Kidney glomerular epithelial cell (primary cell): ENCODE data around the gene KRT80.

ENCODE experiments used
- DNase-seq: peaks from one replicate; lab custom pipeline; 2025; lab: John Stamatoyannopoulos, UW

Gene KRT80

DNA sequence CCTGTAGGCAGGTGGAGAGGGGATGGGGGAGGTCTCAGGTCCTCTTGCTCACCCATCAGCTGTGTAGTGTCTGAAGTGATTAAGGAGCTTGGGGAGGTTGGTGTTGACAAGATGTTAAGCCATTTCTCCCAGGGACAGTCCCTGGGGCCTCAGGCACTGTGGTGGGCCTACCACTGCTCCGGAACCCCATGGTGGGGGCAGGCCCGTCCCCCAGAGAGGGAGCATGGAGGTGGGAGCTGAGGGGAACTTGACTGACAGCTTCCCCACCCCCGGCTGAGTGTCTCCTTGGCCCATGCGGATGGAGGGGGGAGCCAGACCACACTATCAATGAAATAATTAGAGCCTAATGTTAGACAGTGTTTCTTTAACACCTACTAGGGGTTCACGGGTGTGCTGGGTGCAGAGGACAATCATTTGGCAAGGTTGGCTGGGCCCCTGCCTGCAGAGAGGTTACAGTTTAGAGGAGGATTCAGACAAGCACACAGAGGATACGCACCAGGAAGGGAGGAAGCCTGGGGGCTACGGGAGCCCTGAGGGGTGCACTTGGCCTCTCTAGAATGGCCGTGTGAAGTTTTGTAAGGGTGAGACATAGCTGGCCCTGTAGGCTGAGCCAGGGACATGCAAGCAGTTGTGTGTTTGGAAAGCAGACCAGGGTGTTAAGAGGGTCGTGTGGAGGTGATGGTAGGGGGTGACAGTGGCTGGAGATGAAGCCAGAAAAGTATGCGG, 19.3 kb upstream of the KRT80 start:
- no peak for DNase-seq

DNA sequence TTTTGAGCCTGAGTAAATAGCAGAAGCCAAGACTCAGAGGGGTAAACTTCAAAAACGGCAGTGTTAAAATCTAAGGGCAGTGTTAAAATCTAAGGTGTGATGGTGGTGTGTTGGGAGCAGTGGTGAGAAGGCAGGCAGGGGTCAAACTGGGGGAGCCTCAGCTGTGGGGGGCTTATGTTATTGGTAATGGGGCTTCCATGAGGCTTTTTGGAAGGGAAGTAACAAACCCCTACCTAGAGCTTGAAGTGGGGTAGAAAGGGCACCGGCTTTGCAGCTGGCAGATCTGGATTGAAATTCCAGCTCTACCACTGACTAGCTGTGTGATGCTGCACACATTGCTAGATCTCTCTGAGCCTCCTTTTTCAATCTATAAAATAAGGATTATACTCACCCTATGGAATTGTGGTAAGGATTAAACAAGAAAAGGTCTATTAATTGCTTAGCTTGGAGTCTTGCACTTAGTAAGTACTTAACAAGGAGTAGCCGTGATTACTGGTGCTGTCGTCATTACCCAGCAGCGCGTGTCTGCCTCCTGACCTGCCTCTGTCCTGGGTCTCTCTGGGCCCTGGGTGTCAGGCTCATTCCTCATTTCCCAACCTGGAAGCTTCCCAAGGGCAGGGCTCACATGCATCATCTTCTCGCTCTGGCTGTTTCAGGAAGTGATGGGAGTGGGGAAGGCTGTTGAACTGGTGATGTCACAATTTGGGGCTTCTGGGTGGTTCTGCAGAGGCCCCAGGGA, 18.5 kb upstream of the KRT80 start:
- DNase-seq: peak; percentile 33

DNA sequence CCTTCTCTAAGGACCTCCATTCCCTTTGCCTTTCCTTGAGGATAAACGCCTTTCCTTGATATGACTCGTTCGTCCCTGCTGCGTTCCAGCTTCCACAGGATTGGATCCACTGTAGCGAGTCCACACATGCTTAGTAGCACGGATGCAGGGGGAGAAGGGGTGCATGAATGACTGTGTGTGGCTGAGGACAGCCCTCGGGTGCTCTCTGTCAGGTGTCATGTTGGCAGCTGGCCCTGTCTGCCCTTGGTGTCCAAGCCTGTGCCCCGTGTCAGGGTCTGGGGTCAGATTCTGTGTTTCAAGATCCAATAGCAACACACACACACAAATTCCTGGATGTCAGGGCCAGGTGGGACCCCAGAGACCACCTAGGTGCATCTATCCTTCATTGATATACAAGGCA, 17.5 kb upstream of the KRT80 start:
- DNase-seq: no peak

DNA sequence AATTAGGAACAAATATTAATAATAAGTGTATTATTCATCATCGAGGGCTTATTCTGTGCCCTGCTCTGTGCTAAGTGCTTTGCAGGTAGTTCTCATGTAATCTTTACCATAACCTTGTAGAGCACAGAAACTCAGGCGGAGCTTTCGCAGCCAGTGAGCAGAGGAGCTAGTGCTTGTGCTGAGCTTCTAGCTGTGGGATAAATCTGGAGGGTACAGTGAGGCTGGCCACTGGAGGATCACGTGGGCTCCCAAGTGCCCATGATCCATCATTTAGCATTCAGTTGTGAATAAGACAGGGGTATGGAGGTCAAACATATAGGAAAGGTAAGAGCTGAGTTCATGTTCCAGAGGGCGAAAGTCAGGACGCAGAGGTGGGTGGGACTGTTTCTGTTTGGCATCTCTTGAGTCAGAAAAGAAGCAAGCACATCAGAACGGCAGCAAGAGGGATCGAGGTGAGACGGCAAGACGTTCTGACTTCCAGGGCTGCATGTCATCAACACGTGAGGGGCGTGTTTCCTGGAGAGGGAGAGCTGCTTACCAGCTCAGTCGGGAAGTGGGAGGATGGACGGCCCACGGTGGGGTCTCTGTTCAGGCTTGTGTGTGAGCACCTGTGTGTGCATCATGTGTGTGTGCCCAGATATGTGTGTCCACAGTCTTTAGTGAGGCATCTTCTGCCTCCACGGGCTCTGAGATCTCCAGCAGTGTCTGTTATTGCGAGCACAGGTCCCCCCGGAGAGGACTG, 16.8 kb upstream of the KRT80 start:
- DNase-seq: no peak

DNA sequence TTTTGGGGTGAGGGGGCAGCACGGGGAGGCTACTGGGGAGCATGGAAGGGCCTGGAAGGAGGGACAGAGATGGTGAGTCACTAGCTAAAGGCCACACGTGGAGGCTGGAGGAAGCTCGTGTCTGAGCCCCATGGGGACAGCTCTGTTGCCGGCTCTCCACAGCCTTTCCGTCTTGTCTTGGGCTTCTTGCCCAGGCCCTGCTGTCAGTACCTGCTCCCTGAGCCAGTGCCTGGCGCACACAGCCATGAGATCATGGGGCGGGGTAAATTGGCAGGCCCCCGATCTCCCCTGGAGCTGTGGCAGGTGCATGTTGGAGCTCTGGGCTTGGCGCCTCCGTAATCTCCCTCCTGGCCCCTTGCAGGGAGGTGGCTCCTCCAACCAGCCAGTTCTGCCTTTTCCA, 16.1 kb upstream of the KRT80 start:
- DNase-seq: no peak

GRCh38 chr12:52207106-52207505, 15.3 kb upstream of the KRT80 start:
- no peak for DNase-seq

- DNase-seq: no peak
Observed at GRCh38 chr12:52206304-52207040, 14.7 kb upstream of the KRT80 start.

DNA sequence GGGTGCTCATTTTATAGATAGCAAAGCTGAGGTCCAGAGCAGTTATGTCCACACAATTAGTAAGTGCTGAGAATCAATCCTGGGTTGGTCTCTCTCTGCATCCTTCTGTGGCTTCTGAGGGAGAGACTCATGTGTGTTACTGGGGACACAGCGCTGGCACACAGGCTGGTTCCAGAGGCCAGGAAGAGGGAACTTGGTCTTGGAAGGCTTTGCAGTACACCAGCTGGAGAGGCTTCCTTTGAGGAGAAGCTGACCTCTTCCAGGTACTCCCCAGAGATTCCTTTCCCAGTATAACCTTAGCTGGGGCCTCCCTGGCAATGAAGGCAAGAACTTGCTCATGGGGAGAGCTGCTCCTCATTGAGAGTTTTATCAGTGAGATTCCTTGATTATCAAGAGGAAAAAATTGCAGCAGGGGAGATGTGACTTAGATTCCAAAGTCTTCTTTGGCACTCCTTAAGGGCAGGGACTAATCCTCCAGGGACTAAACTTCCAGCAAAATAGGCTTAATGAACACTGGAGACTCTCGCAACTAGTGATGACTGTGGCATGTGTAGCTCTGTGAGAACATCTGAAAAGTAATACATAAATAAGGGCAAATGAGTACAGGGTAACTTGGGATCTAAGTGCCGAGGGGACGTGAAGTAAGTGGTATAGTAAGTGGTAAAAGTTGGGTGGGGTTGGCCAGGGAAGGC, 13.9 kb upstream of the KRT80 start:
- no peak for DNase-seq

- no peak for DNase-seq
Observed at GRCh38 chr12:52204931-52205505, 13.2 kb upstream of the KRT80 start.

- no peak for DNase-seq
Observed at GRCh38 chr12:52204095-52204930, 12.5 kb upstream of the KRT80 start.

DNA sequence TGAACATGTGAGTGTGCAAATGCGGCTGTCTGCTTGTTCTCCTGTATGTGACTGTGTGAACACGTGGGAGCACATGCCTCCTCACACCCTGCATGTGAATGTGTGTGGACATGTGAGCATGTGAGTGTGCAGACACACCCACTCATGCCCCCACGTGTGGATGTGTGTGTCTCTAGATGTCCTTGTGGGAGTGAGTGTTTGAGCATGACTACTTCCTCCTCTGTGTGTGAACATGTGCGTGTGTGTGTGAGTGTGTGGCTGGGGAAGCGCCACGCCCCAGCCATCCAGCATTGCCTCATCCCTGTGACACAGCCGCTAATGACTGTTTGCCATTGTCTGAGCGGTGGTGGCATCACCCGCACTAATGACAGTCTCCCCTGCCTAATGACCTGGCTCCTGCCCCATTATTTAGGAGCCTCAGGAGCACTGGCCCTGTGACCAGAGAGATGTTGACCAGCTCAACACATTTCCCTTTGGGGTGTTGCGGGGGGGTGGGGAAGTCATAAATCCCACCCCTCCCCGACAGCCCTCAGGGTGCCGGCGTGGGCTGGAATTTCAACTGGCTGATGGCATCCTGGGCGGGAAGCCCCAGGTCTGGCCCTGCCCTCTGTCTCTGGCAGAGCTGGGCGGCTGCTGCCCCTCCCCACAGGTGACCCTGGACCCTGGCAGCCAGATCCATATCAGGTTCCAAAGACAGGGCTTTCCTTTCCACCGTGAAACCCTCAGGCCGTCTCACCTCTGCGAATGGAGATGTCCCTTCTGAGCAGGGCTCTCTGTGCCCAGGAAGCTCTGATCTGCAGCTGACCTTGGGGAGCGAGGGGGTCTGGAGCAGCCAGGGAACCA, 11.5 kb upstream of the KRT80 start:
- DNase-seq: peak; percentile 93

- peak; percentile 69 for DNase-seq
Observed at GRCh38 chr12:52202361-52203078, 10.7 kb upstream of the KRT80 start.

GRCh38 chr12:52201451-52201839, 9.6 kb upstream of the KRT80 start:
- no peak for DNase-seq

DNA sequence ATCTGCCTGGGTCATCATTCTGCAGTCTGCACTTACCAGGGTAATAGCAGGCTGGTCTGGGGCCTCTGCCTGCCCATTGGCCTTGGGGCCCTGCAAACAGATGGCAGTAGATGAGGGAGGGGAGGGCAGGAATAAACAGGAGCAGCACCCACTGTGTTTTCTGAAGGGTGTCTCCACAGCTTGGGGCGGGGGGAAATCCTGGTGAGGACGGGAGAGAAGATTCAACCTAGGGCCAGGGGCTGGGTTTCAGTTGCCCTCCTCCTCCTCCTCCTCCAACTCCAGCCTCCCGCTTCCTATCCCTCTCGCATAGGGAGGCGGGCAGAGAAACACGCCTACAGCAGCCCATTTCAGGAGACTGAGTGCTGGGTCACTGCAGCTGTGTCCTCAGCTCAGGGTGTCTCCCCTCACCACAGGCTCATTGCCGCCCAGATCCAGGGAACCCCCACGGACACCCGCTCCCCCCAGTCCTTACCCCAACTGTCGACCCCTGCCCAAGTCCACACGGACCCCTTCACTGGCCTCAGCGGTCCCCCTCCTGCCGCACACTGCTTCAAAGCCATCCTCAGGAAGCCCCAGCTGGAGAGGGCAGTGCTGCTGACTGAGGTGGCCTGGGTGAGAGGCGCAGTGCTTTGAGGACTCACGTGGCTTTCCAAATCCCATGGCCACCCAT, 9.1 kb upstream of the KRT80 start:
- no peak for DNase-seq

DNA sequence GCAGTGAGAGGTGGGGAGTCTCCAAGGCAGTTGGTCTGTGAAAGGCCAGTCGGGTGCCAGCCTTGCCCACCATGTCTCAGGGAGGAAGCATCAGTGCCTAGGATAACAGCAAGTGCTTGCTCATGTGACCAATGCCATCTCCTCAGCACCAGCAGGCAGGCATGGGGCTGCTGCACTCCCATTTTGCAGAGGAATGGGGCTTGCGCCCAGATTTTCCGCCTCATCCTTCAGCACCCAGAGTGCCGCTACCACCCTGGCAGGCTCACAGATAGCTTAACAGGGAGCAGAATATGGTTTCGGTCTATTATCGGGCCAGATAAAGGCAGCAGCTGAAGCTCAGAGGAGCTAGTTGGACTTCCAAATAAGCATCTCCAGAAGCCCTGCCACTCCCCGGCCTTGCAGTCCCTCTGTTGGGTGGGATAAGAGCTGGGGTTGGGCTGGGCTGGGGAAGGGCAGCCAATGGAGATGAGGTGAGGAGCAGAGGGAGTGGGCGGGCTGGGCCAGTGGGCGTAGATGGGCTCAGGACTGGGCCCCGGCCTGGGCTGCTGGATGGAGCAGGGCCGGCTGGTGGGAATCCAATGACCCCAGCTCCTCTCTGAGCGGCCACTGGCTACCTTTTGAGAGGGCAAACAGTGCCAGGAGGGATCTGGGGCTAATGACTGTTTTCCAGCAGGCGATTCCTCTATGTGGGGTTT, 8.4 kb upstream of the KRT80 start:
- DNase-seq: no peak

GRCh38 chr12:52199294-52199919, 7.6 kb upstream of the KRT80 start:
- DNase-seq: no peak
